GM08714 (cell line): ENCODE results near the gene ACY1.

Source experiments
- H3K4me3 ChIP-seq: fragments of 200-500 bp; sonication (Bioruptor generic); 2 replicates; pipeline ENCODE4 v1.5.1; 2014; ENCODE audit warnings: mild to moderate bottlenecking, low read length, inconsistent platforms
- ZNF274 ChIP-seq: IDR thresholded peaks from 2 replicates; pipeline ENCODE4 v1.6.1; 2012; ENCODE audit warnings: mild to moderate bottlenecking, low read depth, low read length

ACY1 gene

DNA sequence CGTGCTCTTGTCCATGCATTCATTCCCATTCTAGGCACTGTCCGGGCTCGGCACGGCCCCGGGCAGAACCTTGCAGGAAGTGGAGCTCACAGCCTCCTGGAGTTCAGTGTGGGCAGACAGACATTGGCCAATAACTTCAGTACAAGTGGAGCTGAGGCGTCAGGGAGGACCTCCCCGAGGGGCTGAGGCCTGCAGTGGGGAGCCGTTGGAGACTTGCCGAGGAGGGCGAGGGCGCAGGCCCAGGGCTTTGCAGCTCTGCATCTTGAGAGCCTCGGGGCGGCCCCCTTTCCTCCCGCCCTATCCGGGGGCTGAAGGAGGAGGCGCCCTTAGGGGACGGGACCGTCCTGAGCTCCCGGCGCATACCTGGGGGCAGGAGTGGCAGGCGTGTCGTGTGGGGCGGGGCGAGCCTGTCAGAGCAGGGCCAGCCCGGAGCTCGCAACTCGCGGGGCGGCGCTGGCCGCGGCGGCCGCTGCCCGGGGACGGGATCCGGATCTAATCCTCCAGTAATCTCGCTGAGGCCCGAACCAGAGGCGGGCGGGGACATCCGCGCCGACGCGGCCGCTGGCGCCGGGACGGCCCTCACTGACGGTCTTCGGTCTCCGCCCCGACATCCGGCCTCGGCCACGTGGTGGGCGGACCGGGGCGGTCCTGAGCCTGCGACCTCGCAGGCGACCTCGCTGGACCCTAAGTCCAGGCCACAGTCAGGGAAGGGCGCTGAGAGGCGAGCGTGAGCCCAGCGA is at the start of gene ACY1:
Gene ACY1, plus strand, starts transcription at position 698 of the 740 bp plus-strand sequence. CDS start 530 bp downstream, outside the sequence.
- no peak for TF ChIP-seq ZNF274
- H3K4me3 ChIP-seq = peak within 1 kb of the TSS; percentile 68; the same call in 1 of the 2 replicates

DNA sequence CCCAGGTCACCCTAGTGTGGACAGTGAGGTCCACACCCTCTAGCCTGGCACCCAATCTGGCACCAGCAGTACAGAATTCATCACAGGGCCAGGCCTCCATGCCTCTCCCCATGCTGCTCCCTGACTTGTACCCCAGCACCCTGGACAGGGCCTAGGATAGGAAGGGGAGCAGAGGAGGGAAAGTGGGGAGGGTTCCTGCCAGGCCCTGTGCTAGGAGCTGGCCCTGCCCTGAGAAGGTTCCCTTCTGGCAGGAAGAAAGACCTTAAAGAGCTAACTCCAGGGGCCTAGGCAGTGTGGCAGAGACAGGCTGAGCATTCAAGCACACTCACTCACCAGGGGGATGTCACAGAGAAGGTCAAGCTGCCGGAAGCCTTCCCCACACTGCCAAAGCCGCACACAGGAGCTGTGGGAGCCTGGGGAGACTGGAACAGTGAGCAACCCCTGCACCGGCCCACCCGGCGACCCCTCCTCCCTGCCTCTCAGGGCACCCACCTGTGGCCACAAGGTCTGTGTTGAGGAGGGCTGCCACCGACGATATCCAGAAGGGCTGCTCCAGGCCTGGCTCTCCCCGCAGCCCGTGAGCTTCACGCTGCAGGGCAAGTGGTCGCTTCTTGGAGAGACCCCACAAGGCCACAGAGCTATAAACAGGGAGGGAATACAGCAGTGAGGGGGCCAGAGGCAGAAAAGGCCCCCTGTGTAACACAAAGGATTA is 49.0 kb upstream of the ACY1 start:
- no peak for TF ChIP-seq ZNF274
- H3K4me3 ChIP-seq = no peak overlapping the region

DNA sequence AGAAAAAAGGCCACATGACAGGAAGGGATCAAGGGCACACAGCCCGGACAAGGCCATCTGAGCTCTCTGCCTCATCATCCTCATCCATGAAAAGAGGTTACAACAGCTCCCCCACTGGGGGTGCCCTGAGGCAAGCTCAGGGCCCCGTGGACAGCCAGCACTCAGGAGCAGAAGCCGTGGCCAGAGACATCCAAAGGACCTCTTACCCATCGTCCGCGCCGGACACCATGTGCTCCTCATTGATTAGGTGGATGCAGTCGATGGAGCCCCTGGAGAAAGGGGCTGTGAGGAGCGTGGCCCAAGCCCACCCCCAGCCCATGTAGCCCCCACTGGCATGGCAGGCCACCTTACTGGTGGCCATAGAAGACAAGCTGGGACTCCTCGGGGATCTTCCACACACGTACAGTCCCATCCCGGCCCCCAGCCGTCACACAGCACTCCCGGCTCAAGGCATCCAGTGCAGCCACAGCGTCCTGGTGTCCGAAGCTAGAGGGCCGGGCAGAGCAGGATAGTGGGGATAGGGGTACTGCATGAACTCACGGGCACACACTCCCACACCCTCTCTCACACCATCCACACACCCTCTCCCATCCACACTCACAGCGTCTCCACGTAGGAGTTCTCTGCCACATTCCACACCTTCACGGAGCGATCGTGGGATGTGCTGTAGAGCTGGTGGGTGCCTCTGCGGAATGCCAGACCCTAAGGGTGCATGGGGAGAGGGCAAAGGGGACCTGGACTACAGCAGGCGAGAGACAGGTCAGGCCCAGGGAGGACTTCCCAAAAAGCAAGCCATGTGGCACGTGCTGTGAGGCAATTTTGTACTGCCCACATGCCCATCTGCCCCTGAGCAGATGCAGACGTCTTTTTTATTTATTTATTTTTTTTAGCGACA is 48.1 kb upstream of the ACY1 start:
- no peak overlapping the region for H3K4me3 ChIP-seq
- TF ChIP-seq ZNF274 = no peak

DNA sequence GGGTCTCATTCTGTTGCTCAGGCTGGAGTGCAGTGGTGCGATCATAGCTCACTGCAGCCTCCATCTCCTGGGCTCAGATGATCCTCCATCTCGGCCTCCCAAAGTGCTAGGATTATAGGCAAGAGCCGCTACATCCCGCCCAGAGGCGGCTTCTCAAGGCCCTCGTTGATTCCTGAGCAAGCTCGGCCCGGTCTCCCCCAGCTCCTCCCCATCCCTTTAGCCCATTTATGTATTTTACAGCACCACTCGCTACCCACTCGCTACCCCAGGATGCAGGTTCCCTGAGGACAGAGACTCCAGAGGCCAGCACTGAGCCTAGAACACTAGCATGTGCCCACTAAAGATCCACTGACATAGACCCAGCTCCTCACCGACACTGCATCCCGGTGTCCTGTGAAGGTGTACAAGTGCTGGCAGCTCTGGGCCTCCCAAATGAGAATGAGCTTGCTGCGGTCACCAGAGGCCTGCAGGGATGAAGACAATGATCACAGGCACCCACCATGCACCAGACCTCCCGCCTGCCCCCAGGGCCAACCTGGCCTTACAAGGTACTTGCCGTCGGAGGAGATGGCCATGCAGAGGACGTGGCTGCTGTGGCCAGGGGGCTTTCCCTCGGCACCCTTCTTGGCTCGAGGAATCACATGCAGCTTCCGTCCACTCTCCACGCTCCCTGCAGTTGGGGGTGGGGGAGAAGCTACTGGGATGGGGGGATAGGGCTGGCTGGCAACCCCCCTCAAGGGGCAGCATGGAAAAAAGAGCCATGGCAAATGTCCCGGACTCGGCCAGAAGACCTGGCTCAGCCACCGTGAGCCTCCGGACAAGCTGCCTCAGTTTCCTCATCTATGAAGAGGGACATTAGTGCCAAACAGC is 47.2 kb upstream of the ACY1 start:
- H3K4me3 ChIP-seq = no peak overlapping the region
- TF ChIP-seq ZNF274 = no peak

DNA sequence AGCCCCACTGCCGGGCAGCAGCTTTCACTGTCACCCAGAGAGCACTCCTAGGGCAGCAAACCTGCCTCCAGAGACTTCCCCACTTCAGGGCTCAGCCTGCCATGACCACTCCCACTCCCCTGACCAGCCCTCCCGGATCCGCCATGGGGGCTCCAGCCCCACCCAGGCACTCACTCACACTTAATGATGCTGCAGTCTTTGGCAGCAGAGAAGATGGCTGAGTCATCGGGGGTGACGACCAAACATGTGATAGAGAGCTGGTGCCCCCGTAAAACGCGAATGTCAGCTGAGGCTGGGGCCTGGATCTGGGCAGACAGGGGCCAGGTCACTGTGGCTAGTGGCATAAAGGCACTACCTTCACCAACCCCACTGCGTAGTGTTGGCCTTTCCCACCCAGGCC is 46.3 kb upstream of the ACY1 start:
- TF ChIP-seq ZNF274 = no peak
- no peak overlapping the region for H3K4me3 ChIP-seq

DNA sequence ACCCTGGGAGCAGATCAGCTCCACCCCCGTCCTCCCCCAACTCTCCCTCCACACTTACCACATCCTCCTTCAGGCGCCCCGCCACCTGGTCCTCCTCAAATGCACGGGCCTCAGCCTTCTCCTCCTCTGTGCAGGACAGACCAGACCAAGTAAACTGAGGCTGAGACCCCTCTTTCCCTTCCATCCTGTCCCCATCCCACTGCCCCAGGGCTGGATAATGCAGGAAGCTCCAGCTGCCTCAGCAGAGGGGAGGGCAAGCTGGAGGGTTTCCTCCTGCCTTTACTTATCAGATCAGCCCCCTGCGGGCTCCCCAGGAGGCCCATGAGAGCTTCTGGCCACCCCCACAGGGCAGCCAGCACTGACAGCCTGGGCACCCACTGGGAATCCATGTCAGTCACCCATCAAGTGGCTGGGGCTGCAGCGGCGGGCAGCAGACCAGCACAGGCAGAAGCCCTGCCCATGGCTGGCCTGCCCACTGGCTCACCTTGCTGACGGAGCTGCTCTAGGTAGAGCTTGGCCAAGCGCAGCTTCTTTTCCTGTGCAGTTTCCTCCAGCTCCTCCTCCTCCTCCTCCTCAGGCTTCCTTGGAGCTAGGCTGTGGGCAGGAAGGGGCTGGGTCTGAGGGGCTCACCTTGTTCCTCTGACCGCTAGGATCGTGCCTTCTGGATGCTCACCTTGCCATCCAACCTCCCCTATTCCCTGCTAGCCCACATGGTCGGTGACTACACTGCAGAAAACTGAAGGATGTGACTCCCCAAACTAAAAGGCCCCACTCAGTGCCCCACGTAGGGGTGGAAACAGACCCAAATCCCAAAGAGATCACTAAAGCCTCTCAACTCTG is 45.5 kb upstream of the ACY1 start:
- no peak overlapping the region for H3K4me3 ChIP-seq
- TF ChIP-seq ZNF274 = no peak

DNA sequence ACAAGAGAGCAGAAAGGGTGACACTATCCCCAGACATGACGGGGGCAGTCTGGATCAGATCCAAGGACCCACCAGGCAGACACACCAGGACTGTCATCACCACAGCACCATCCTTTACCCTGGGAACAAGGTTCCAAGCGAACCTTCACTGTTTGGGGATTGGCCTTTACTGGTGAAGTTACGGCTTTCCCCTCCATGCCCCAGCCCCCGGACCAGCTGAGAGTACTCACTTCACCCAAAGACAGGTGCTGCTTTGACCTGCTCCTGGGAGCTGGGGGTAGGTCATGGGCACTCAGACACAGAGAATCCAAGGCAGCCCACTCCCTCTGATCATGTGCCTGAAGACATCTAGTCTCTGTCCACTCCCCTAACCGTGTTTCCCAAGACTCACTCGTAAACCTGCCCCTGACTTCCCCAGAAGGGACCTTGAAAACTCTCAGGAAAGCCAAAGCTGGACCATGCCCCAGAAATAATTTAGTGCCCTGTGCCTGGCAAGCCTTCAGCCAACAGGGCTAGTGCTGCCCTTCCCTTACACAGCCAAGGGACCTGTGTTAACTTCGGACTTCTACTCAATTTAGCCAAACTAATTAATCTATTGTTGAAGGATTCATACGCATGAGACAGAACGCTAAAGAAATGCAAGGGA is 44.4 kb upstream of the ACY1 start:
- no peak overlapping the region for H3K4me3 ChIP-seq
- no peak for TF ChIP-seq ZNF274

DNA sequence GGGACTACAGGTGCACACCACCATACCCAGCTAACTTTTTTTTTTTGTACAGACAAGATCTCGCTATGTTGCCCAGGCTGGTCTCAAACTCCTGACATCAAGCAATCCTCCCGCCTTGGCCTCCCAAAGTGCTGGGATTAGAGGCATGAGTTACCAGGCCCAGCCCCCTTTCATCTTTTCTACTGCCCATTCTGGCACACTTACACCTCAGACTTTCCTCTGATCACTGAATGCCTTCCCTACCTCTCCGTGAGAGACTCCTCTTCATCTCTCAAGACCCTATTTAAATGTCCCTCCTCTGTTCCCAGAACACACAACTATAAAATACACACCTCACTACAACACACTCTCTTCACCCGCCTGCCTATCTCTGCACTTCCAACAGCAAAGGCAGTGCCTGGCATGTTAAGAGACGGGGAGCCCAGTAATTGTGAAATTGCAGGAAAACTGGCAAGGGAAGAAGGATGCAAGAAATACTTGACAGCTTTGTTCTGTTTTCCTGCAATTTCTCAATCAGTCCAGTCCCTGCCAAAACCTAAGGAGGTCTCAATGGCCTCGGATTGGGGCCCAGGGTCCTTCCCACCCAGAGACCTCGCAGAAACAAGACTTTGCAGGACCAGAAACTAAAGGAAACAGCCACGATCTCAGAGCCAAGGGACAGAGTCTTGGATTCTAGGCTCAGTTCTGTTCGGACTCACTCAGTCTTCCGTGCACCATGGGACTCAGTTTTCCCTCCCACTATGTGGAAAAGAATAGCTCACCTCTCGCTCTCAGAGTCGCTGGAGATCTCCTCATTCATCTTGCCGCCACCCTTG is 42.5 kb upstream of the ACY1 start:
- TF ChIP-seq ZNF274 = no peak
- peak overlapping the region; percentile 73 for H3K4me3 ChIP-seq

DNA sequence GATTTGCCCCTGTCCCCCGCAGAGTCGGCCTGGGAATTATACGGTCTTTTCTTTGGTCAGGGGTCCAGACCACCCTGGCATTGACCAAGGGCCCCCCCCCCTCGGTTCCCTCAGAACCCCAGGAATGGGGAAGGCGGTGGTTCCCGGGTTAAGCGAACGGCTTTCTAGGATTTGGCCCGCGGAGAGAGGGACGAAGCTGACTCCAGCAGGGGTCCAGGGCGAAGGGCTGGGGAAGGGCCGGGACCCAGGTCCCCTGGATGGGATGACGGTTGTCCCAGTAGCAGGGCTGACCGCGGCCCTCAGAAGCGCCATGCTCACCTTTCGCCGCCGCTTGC is 41.9 kb upstream of the ACY1 start:
- no peak for TF ChIP-seq ZNF274
- H3K4me3 ChIP-seq = peak overlapping the region; percentile 73

DNA sequence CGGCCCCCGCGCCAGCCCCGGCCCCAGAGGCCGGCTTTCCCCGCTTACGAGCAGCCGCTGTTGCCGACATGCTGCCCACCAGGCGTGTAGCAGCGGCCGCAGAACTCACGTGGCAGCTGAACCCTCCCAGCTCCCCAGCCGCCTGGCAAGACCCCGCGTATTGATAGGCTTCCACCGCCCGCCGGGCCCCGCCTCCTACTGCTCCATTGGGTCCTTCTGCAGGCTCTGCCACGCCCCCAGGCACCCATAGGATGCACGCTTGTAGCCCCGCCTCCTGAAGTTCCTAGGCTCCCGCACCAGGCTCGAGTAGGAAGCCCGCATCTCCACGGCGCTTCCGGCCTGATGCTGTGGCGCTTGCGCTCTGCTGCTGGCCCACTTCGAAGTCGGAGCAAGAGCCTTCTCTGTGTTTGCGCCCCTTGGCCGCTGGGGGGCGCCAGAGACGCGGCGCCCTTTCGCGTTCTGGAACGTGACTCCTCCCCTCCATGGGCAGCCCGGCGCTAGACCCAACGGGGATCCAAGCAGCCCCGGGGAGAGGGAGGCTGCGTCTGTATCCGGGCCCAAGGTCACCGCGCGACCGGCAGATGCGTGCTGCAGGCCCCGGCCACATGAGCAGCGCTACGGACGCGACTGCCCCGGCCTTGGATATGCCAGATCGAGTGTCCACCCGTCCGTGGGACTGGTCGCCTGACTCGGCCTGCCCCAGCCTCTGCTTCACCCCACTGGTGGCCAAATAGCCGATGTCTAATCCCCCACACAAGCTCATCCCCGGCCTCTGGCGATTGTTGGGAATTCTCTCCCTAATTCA is 41.3 kb upstream of the ACY1 start, which contains the start of the genes PARP3 and RRP9:
Gene PARP3, plus strand, starts transcription at position 566 of the 805 bp plus-strand sequence. CDS start 993 bp downstream, outside the sequence.
Gene RRP9, minus strand, starts transcription at position 107 of the 805 bp plus-strand sequence. Its CDS starts 37 bp downstream, at position 70.
- TF ChIP-seq ZNF274 = no peak
- peak within 1 kb of the TSS; percentile 73 for H3K4me3 ChIP-seq
